ENCODE results near the gene DPP10. TPM values are rescaled to one million over a fixed set of nuclear protein-coding genes. Genes with fewer than 3 reads are reported as not detected.

Gene DPP10
- total and polyA plus RNA-seq, 8 donors: 1.1 to 8.2 (median 5.8) TPM

DNA sequence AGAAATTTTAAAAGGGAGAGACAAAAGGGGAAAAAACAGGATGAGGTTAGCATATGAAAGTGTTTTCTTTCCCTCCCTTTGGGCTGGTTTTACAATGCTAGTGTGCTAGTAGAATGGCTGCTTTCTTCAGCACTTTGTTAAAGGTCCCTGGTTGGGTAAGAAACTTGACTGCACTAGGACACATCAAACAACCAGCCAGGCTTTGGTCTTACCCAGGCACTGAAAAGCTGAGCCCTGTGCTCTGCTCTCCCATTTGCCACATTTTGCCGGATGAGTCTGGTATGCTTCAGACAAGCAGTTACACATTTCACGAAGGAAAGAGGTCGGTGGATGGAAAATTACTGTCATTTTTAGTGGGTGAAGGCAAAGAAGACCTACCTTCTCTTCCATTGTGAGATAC, 242.0 kb downstream of the DPP10 start:
- Histone ChIP-seq H3K27me3 (peaks cover 0 to 8% (median 0%) of the 10 kb centered on the region in 4 donors), H3K4me1 (no peaks in the 10 kb centered on the region), H3K9me3 (no peaks in the 10 kb centered on the region), H3K4me3 (no peak overlapping the region), H3K36me3 (no peaks in the 10 kb centered on the region), H3K27ac (no peak overlapping the region)
- intact Hi-C loops (cut with DNase I): no loop called here
- whole genome bisulfite sequencing, 2 donors: 62 to 71% methylated on average over 3 of the region's 3 CpGs
- DNase-seq (no peak), ATAC-seq (no peak), FAIRE-seq (no peak)
- no peak for TF ChIP-seq CTCF (IDR thresholded peaks at IDR 0.05)

- intact Hi-C loops (cut with DNase I): no loop called here
- 42 to 56% methylated on average over 3 of the region's 3 CpGs for WGBS, 2 donors
- TF ChIP-seq CTCF (IDR thresholded peaks at IDR 0.05): no peak
- peaks cover 0 to 8% (median 0%) of the 10 kb centered on the region in 4 donors for H3K27me3 ChIP-seq
- FAIRE-seq (no peak), ATAC-seq (no peak), DNase-seq (no peak)
- H3K4me1 ChIP-seq: no peaks in the 10 kb centered on the region
- no peaks in the 10 kb centered on the region for H3K9me3 ChIP-seq
- no peak overlapping the region for H3K27ac ChIP-seq
- no peak overlapping the region for H3K4me3 ChIP-seq
- H3K36me3 ChIP-seq: no peaks in the 10 kb centered on the region
Observed at GRCh38 chr2:114685102-114685501, 242.7 kb downstream of the DPP10 start.

DNA sequence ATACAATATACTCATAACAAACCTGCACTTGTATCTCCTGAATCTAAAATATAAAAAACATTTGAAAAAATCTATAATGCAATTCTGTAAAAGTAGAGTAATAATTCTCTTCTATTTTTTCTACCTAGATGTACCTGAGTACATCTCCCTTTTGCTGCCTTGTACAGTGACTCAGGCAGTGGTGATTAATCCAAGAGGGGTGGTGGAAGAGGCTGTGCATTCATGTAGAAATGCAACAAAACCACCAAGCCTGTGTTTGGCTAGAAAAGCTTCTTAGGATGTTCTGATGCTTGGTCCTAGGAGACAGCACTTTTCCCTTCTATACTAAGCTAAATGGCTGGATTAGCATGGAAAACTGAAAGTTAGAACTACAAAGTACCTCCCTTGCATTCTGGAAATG, 245.8 kb downstream of the DPP10 start:
- Histone ChIP-seq H3K4me1 (no peaks in the 10 kb centered on the region), H3K9me3 (no peaks in the 10 kb centered on the region), H3K27ac (no peak overlapping the region), H3K36me3 (no peaks in the 10 kb centered on the region), H3K4me3 (no peak overlapping the region), H3K27me3 (peaks cover 0 to 13% (median 0%) of the 10 kb centered on the region in 4 donors)
- DNase-seq (no peak), ATAC-seq (no peak), FAIRE-seq (no peak)
- intact Hi-C loops (cut with DNase I): no loop called here
- TF ChIP-seq CTCF (IDR thresholded peaks at IDR 0.05): no peak

DNA sequence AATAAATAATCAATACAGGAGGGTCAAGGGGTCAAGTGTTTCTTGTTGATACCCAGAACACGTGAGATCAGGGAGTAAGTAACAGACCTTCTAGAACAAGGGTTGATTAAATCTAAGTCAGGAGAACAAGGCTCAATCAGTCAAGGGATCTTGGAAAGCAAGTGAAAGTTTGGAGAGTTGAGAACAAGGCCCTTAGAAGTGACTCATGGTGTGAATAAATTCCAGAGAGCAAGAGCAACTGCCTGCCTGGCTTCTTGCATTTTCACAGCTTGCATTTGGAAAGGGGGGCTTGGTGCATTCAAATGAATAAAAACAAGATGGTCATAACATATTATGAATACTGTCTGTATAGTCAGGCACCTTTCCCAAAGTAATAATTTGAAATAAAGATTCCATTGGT, 256.1 kb downstream of the DPP10 start:
- ATAC-seq: no peak
- 19 to 20% methylated on average over 1 of the region's 1 CpG for WGBS, 2 donors
- Histone ChIP-seq H3K27ac (no peak overlapping the region), H3K36me3 (no peaks in the 10 kb centered on the region), H3K4me3 (no peak overlapping the region), H3K4me1 (no peaks in the 10 kb centered on the region), H3K27me3 (no peaks in the 10 kb centered on the region), H3K9me3 (no peaks in the 10 kb centered on the region)
- no peak for DNase-seq
- no peak for FAIRE-seq
- no peak for TF ChIP-seq CTCF (IDR thresholded peaks at IDR 0.05)
- intact Hi-C loops (cut with DNase I): no loop called here

DNA sequence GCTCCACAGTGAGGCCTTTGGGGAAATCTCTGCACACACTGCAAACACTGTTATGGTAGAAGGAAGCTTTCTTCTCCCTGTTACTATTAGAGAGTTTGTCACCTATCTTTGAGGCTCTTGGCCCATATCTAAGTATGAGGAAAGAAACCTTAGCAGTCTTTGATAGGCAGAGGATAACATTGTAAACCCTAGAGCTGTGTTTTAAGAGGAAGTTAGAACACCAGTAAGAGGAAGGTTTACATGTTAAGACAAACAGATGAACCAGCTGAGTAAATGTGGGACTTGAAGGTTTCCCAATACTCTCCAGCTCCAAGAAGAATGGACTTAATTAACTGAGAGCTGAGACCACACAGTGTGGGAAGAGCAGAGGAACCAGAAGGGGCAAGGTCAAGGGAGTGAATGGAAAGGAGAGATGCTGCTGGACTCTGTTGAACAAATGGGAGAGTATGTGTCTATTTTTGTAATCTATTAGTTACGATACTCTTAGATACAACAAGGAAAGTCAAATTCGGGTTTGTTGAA, 257.0 kb downstream of the DPP10 start:
- WGBS, 2 donors: 72 to 80% methylated on average over 2 of the region's 2 CpGs
- no peak for FAIRE-seq
- no peak overlapping the region for H3K27ac ChIP-seq
- DNase-seq: no peak
- TF ChIP-seq CTCF (IDR thresholded peaks at IDR 0.05): no peak
- H3K4me3 ChIP-seq: no peak overlapping the region
- H3K27me3 ChIP-seq: no peaks in the 10 kb centered on the region
- intact Hi-C loops (cut with DNase I): no loop called here
- H3K9me3 ChIP-seq: no peaks in the 10 kb centered on the region
- no peaks in the 10 kb centered on the region for H3K4me1 ChIP-seq
- no peak for ATAC-seq
- no peaks in the 10 kb centered on the region for H3K36me3 ChIP-seq
